GM18907 (cell line): ENCODE data around the gene ALDOC.
"Not testable (repeated sequence)": the region's sequence is repeated elsewhere in the genome, so short reads cannot be mapped to it uniquely, and the experiment has no call there.

Source experiments
- ATAC-seq: cut with Tn5 transposase; IDR thresholded peaks from one replicate; pipeline ENCODE4 v1.9.1; 2021; ENCODE audit warnings: mild to moderate bottlenecking, moderate library complexity; ENCODE audit not compliant: unreplicated experiment

The ALDOC gene

DNA sequence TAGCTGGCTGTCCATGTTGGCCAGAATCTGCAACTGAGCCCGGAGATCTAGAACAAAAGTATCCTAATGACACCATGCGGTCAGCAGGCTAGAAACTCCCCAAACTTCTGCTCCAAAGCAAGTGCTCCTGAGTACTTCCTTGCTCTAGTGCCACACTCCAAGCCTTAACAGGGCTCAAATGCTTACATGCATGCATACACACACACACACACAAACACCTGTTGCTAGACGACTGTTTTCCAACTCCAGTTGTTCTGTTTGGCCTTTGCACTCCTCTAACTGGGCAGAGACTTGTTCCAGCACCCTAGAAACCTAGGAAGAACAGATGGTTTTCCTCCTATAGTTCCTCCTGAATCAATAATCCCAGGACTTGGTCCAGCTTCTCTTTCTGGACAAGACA is 7.7 kb upstream of the ALDOC start:
- no peak for ATAC-seq

DNA sequence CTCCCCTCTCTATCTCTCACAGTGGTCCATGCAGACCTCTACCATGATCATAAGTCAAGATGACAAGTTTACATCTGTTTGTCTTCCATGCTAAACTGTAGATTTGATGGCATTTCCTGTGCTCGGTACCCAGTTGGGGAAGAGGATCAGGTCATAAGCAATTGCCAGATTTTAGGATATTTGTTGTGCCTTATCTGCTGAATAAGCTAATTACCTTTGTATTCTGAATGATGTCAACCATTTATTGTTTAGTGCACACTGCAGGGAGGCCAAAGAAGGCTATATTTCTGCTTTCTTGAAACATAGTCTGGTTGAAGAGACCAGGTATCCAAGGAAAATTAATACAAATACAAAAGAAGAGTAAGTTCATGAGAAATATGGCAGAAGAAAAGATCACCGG is 5.8 kb upstream of the ALDOC start:
- ATAC-seq: no peak

DNA sequence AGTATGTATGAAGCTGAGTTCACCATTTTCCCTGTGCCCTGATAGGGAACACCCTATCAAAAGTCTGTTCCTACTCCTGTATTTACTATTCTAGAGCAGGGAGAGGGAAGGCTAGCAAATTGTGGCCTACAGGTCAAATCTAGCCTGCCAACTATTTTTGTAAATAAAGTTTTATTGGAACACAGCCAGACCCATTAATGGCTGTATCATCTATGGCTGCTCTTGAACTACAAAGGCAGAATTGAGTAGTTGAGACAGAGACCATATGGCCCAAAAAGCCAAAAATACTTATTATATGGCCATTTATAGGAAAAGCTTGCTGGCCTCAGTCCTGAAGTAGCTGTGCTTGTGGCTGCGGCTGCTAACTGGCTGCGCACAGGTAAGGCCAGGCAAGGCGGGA is 4.3 kb upstream of the ALDOC start:
- ATAC-seq: no peak

DNA sequence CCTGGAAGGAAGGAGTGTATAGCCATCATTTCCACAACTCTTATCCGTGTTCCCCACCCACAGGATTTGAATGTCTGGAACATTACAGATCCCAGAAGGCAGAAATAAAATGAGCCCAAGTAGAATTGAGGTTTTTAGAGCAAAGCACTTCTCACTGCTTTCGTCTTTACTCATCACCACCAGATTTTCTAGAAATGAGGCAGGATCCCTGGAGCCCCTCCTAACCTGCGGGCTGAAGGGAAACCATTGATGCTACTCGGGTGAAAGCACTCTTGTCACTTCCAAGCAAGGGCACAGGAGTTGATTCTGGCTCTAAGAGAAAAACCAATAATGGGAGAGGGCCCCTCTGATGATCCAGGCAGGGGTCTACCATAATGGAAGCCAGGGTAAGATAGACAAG is 2.8 kb upstream of the ALDOC start:
- no peak for ATAC-seq

DNA sequence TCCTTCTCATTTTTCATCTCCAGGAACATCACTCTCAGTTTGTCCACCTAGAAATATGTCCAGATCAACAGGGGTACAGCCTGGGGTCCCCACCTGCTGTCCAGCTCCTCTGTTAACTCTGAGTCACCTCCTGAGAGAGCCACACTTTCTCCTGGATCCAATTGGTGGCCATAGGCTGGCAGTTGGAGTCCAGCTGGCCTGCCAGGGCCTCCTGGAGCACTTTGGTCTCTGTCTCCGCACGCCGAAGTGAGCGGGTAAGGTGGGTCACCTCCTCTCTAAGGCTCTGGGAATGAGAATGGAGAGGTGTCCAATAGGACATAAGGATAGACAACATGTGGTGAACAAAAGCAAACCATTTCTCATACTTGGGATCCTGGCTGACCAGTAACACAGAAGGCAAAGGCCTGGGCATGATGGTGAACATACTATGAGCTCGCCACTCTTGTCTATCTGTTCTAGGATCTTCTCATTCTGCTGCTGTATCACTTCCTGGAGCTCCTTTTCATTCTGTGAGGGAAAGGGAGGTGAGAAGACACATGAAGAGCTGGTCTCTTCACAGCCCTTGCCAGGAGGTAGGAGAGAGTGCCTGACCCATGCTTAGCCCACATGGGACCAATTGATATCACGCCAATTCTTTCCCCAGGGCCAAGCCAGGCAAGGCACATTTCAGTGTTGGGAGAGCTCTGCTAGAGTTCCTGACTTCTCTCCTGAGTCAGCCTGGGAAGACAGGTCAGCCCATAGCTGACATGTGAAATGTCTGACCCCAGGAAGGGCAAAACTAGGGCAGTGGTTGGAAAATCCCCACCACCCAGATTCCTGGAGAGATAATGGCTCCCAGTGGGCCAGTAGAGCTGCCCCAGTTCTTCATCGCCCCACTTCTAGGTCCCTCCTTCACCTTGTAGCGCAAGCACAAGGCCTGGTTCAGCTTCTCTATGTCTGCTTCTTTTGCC is 1.8 kb upstream of the ALDOC start:
- ATAC-seq: no peak

DNA sequence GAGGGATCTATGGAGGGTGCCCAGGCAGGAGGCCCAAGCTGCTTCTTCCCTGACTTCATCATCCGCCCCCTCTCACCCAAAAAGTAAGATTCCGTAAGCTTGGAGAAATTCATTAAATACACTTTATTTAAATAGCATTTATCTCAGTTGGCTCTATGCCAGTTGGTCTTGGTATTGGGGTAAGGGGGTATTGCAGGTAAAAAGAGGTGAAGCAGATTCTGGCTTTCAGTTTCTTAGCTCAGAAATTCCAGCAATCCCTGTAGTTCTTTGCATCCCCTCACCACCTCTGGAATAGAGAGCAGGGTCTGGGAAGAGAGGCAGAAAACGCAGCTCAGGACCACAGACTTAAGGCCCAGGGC is 750 bp upstream of the ALDOC start:
- no peak for ATAC-seq

DNA sequence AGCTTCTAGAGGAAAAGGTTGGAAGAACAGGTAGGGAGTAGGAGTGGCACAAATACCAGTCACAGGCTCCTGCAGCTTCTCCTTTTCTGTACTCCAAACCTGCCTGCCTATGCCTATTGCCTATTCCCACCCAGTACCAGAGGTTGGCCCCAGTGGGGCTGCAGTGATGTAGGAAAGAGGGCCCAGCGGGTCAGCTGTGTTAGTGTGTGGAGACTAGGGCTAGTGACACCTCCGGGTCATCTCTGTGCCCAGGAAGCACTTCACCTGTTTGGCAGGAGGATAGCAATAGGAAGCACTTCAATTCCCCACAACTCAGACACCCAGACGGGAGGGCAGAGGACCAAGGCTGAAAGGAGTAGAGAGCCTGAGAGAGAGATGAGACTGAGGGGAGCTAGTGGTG is 679 bp downstream of the ALDOC start:
- ATAC-seq: not testable (repeated sequence)

DNA sequence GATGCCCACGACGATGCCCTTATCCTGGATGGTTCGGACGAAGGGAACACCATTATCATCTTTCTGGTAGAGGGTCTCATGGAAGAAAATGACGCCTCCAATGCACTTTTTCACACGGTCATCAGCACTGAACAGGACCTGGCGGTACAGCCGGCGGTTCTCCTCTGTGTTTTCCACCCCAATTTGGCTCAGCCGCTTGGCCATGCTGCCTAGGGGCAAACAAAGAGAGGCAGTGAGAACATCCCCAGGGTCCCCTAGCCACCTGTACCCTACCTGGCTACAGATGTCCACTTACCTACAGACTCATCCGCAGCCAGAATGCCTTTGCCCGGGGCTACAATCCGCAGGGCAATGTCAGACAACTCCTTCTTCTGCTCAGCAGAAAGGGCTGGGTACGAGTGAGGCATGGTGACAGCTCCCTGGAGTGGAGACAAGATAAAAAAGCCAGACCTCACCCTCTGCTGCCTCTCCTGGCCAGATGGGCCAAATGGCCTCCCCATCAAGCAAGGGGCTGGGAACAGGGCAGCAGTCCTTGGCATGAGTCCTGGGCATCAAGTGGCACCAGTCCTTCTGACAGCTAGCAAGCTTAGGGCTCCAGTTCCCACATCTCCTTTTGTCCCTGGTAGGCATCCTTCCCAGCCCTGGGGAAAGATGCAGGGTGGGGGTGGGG is 1.4 kb downstream of the ALDOC start:
- ATAC-seq: no peak

DNA sequence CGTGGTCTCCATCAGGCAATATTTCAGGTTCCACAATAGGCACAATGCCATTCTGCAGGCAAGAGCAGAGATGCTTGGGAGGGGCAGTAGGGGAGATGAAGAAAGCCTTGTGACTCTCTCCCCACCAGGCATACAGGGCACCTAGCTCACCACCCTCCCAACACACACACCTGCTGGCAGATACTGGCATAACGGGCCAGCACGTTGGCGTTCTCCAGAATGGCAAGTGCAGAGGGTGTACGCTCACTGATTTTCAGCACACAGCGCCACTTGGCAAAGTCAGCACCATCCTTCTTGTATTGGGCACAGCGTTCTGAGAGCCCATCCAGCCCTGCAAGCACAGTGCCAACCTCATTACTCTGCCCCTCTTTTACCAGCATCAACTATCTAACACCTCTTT is 2.2 kb downstream of the ALDOC start:
- no peak for ATAC-seq

DNA sequence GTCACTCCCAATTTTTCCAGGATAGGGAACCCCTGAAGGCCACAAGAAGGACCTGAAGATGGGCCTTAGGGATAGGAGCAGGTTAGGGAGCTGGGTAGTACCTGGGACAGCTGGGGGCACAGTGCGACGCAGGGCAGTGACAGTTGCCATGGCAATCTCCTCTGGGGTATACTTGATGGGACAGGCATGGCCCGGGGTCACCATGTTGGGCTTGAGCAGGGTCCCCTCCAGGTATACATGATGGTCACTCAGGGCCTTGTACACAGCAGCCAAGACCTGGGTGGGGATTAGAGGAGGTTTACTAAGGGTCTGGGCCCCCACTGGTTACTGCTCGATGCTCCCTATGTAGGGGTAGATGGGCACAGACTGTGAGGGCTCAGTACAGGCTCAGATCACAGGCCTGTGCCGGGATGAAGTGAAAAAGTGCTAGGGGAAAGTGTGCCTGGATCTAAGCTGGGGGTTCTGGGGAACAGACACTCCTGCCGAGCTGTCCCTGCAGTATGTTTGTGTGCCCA is 2.7 kb downstream of the ALDOC start:
- ATAC-seq: no peak

DNA sequence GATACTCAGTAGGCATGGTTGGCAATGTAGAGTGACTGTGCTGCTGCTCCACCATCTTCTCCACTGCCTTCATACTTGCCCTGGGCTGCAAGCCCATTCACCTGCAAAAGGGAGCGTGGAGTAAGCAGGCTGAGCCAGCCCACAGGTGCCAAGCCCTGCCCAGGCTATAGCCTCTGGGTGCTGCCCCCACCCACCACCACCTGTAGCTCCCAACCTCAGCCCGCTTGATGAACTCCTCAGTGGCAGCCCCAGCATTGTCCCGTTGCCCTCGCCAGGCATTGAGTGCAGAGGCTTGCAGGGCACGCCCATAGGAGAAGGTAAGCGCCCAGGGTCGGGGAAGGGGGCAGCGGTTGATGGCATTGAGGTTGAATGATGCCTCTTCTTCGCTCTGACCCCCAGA is 3.2 kb downstream of the ALDOC start:
- no peak for ATAC-seq

DNA sequence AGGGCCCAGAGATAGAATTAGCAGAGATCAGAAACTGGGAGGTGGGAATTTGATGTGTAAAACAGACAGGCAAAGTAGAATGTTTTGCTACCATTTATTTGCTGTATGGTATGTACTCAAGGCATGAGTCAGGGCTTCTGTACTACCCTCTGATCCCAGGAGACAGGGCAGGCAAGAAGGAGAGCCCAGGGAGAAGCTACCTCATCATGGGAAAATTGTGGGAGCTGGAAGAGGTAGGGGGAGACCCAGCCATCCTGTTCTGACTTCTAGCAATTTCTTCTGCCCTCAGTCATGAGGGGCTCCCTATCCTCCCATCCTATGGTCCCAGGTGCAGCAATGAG is 3.7 kb downstream of the ALDOC start:
- ATAC-seq: no peak

DNA sequence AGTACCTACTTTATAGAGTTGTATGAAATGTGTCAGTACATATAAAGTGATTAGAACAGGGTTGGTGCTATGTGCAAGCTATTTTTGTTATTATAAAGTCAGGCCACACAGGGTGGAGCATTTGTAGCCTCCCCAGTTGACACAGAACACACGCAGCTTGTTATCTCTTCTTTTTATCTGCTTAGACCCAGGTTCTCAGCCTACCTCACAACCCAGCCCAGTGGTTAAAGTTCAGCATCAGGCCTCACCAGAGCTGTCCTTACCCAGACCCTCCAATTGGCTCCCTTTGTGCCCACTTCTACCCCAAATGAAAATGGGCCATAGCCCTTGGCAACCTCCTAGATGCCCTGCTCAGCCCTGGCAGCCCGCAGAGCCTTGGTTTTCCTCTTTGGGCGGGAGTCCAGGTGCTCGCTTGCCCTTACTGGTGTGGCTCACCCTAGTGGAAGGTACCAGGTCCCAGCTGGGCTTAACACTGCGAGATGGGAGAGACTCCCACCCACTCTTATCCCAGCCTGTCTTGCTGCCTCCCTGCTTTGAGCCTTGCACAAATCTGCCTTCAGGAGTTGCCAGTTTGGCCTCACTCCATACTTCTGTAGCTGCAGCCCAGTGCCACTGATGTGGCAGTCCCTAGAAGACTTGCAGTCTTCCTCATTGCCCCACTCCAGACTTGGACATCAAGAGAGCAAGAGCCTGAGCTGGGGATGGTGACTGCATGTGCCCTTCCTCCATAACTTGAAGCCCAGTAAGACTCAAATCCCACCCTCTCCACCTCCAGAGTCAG is 4.2 kb downstream of the ALDOC start:
- no peak for ATAC-seq

DNA sequence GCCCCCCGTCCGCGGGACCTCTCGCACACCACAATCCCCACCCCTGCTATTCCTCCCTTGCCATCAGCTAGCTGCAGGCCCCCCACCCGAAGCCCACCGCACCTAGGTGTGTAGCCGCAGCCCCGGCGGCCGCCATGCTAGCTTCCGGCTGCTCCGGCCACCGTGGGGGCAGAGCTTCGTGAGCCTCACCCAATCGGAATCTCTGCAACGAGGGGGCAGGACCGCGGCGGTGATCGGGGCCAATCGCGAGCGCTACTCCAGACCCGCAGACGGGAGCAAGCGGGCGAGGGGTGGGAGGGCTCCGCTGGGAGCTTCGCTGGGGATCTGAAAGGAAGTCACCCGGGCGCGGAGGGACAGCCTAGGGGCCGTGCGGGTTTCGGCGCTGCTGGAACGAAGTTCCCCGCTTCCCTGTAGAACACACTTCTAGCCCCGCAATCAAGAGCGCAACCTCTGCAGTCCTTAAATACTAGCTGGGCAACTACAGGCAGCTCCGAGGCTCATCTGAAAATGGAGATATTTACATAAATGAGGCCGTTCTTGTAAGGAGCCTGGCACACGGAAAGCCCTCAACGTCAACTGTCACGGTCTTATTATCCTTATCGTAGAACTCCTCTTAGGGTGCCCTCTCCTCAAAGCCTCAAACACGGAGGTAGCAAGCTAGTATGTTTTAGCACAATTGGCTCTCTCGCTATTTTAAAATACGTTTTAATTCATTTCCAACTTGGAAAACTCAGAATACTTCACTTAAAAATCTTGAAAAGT is 5.2 kb downstream of the ALDOC start, which contains the start of gene PIGS:
TSS of gene PIGS (minus strand) at position 164 of the 762 bp plus-strand sequence. CDS start at position 136, 28 bp downstream.
- ATAC-seq: peak; percentile 85

DNA sequence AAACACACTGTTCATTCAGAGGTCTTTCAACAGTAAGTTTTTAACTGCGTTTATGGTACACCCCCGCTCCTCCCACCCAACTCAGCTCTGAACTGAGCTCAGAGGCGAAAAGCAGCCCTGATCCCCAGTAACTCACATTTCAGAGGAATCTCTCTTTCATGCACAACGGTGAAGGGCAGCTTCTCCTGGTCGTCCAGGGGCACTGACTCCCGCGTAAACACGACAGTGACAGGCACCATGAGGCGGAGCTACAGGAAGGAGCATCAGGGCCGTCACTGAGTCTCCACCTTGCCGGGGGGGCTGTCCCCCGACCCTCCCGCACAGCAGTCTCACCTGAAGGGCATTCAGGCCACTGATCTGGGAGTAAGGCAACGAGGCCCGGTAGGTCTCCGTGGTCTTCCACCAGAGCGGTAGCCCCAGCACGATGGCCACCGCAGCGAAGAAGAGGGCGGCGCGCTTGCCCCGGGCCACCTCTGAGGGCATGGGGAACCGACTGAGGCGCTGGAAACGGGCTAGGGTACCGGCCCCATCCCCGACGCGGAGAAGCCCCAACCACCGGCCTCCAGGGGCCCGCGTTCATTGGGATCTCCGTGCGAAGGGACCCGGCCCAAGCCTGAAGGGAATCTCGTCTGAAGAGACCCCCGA is 5.9 kb downstream of the ALDOC start:
- ATAC-seq: peak; percentile 24

DNA sequence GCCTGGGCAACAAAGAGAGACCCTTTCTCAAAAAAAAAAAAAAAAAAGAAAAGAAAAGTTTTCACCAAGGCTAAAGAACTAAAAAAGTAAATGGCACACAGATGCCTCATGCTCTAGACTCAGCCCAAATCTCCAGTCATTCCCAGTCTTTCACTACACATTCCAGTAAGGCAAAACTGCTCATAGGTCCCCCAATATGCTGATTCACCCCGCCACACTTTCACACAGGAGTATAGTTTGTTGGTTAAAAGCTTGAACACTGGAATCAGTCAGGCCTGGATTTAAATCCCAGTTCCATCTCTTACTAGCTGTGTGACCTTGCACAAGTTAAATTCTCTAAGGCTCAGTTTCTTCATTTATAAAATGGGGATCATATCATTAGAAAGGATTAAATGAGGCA is 7.2 kb downstream of the ALDOC start:
- ATAC-seq: no peak

DNA sequence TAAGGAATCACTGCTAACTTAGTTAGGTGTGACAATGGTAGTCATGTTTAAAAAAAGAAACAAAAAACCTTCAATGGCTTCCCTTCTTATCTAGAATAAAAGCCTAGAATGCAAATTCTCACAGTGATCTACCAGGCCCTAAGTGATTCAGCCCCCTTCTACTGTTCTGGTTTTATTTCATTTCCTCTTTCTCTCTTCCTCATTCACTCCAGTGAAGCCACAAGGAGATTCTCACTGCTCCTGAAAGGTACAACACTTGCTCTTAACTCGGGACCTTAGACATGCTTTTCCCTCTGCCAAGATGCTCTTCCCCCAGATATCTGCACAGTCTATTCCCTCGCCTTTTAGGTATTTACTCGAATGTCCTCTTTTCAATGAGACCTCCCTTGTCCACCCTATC is 9.1 kb downstream of the ALDOC start:
- ATAC-seq: no peak

DNA sequence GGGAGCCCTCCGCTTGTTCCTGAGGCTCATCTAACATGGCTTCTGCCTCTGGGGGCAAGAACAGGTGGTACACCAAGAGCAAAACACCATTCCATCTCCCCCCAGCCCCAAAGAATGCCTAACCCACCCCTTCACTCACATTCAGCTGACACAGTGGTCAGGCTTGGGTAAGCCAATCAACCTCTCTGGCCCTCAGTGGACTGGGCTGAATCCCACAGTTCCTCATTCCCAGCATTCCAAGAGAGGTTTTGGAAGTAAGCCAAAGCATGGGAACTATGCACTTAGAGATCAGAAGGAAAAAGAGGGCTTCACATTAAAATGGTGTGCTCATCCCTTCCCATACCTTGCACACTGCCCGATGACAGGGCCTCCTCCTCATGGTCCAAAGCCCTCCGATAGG is 13.2 kb downstream of the ALDOC start:
- no peak for ATAC-seq

DNA sequence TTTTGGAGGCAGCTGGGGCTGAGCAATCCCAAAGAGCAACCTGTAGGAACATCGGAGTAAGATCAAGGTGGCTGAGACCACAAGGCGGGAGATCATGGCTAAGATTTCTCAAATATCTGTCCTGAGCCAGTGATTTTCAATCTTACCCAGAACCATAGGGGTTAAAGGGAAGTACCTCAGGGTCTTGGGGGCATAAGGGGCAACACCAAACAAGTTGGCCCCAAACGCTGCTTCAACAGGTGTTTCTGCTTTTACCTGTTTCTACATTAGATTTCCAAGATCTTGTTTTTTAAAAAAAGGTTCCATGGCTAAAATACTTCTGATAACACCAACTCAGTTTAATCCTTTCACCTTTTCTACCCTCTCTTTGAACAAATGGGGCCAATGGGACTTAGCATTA is 21.7 kb downstream of the ALDOC start:
- no peak for ATAC-seq

DNA sequence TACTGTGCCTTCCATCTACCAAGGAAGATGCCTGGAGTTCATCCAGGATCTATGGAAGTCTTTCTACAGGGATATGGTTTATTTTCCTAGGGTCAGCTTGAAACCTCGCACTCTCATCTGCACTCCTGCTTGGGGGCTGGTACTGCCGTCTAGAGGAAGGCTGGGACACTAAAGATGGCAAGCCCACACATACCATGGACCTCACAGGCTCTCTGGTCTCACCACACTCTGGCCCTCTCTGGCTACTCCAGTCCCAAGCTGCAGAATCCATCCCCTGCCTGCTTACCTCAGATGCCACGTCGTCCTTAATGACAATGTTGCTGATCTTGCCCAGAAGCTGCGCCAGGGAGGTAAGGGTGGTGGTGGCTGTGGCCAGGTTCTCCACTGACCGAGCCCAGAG is 22.1 kb downstream of the ALDOC start:
- no peak for ATAC-seq
